K562 treated with DMSO at 1 percent for 4 hours (cell line): ENCODE data around the gene FMO2. TPM values are rescaled to one million over a fixed set of nuclear protein-coding genes. Genes with fewer than 3 reads are reported as not detected.

ENCODE experiments used
- total RNA-seq: library from RNA; unstranded; fragments of 300-600 nt; gene quantifications from 2 replicates; pipeline ENCODE4 v1.2.3, GENCODE V29; 2022; ENCODE audit not compliant: insufficient read depth

The FMO2 gene
- total RNA-seq = not detected in 2 replicates

DNA sequence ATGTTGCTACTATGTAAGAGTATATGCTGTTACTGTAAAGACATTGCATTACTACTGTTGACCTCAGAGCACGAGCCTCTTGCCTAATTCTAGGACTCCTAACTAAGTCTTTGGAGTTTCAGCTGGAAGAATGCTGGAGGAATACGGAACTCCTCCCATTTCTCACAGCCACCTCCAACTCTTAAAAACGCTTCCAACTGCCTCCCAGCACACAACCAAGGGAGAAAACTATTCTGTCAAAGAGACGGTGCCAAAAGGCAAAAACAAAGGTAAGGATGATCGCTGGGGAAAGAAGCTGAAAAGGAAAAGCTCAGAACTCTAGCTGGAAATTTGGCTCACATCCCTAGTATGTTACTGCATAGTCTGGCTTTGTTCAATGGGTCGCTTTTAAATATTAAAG is at the start of gene FMO2:
TSS of gene FMO2 (plus strand) at position 210 of the 400 bp plus-strand sequence. CDS start 414 bp downstream, outside the sequence.

GRCh38 chr1:171248302-171248701 is 63.2 kb downstream of the FMO2 start, which contains the start of gene FMO1:
Gene FMO1, plus strand, starts transcription at chr1:171248494. Its CDS starts 9,594 bp downstream, at chr1:171258088.

Other genes starting within 250 kb of the FMO2 start
- gene MROH9, start 249.8 kb upstream of the FMO2 start, total RNA-seq = not detected in 2 replicates
- gene FMO3, start 94.4 kb upstream of the FMO2 start, total RNA-seq = not detected in 2 replicates
- not detected in 2 replicates for gene FMO1, start 63.2 kb downstream of the FMO2 start, total RNA-seq
- 0.75 TPM in 1 of 2 replicates, not detected in the other for gene FMO4, start 128.9 kb downstream of the FMO2 start, total RNA-seq